ENCODE results near the gene HSPB7.

The HSPB7 gene

GRCh38 chr1:15965228-15965767 is 52.5 kb downstream of the HSPB7 start:
- intact Hi-C loops (cut with DNase I) = no loop called here
- peak in 5 of 10 donors; percentile 56 to 95 (median 70) for DNase-seq

Measured in posterior cingulate gyrus (tissue), 11 donors.